GM10248 (cell line): ENCODE data around the gene DEGS2.

ENCODE experiments used
- CTCF ChIA-PET: fragments of 300-600 bp; sonication (Branson Sonifier 250); formaldehyde crosslinking; extraction: SDS; loops from one replicate; lab custom pipeline; 2021; ENCODE audit warnings: antibody characterized with exemption; lab: Yijun Ruan, JAX
- POLR2A ChIA-PET: fragments of 350-650 bp; sonication (Branson Sonifier 250); formaldehyde crosslinking; extraction: SDS; loops from one replicate; lab custom pipeline; 2020; ENCODE audit warnings: antibody characterized with exemption; lab: Yijun Ruan, JAX
- DNase-seq: peaks from one replicate; pipeline ENCODE4 v3.0.0; 2012; ENCODE audit errors: extremely low spot score
- CTCF ChIP-seq: IDR thresholded peaks from 2 replicates; pipeline ENCODE4 v1.5.1; 2012; ENCODE audit warnings: mild to moderate bottlenecking, low read depth; ENCODE audit errors: extremely low read depth, missing control alignments, control extremely low read depth

DEGS2 gene

DNA sequence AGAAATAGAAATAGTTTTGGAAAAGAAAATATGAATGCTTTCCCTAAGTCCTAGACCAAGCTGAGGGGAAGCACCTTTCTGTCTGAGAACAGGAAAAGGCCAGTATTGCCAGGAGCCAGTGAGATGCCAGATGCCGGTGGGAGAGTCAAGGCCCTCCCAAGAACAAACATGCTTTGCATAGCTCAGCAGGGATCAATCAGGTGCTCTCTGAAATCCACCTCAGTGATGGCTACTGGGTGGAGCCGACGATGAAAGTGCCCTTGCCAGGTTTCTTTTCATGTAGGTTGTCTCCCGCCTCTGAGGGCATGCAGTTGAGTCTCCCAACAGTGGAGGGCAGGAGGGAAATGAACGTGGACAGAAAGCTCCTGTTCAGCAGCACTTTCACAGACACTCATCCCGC is 28.3 kb downstream of the DEGS2 start:
- DNase-seq = no peak
- ChIA-PET CTCF (interaction anchor here (0.7 to 1.9 kb wide), 9 partner anchors 9 to 62 kb away, joined by 3 to 5 read pairs (median 3); no protein-coding TSS in a partner anchor), POLR2A (no interaction called here)
- TF ChIP-seq CTCF = no peak

DNA sequence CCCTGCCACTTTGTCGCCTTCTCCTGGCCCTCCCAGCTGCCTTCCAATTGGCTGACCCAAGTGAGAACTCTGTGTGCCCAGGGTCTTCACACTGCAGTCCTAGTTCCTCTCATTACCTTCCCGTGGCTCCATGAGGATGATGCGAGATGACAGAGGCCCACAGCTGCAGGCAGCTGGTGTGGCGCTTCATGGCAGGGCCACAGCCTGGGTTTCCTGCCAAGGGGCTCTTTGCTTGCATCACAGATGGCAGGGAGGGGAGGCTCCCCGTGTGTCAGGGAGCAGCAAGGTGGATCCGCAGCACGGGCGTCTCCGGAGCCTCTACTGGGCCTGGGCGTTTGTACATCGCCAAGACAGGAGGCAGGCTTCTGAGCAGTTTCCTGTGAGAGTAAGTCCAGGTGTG is 28.9 kb downstream of the DEGS2 start:
- ChIA-PET CTCF (interaction anchor here (0.7 to 1.9 kb wide), 4 partner anchors 9 to 22 kb away, joined by 3 to 5 read pairs (median 4); no protein-coding TSS in a partner anchor), POLR2A (interaction anchor here (0.6 kb wide), 1 partner anchor 67 kb away, joined by 3 read pairs; no protein-coding TSS in a partner anchor)
- DNase-seq = no peak
- TF ChIP-seq CTCF = no peak

GRCh38 chr14:100129161-100129589 is 30.3 kb downstream of the DEGS2 start:
- DNase-seq = no peak
- TF ChIP-seq CTCF = no peak
- ChIA-PET POLR2A (no interaction called here), CTCF (interaction anchor here (1.9 to 4.1 kb wide), 2 partner anchors 21 to 64 kb away, joined by 4 to 17 read pairs; no protein-coding TSS in a partner anchor)

DNA sequence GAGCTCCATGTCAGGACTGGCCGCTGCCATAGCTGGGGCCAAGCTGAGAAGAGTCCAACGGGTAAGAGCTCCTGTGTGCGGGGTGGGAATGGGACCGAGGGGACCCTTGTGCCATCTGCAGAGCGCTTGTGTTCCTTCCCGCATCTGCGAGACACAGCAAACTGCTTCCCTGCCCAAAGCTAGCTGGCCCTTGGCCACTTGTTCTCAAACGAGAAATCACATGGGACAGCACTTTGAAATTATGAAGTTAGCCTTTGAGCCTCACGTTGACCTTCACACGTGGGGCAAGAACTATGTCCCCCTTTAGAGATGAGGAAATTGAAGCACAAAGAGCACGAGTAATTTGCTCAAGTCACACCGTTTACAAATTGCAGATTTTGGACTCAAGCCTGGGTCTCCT is 30.8 kb downstream of the DEGS2 start:
- DNase-seq = no peak
- ChIA-PET POLR2A (no interaction called here), CTCF (interaction anchor here (1.4 to 4.1 kb wide), 3 partner anchors 10 to 64 kb away, joined by 3 to 17 read pairs (median 4); no protein-coding TSS in a partner anchor)
- TF ChIP-seq CTCF = no peak

- ChIA-PET POLR2A (no interaction called here), CTCF (interaction anchor here (1.4 to 4.1 kb wide), 3 partner anchors 11 to 65 kb away, joined by 3 to 17 read pairs (median 4); no protein-coding TSS in a partner anchor)
- DNase-seq = no peak
- TF ChIP-seq CTCF = no peak
Observed at GRCh38 chr14:100127853-100128455, 31.5 kb downstream of the DEGS2 start.

- ChIA-PET POLR2A (interaction anchor here (0.6 kb wide), 1 partner anchor 21 kb away, joined by 5 read pairs; no protein-coding TSS in a partner anchor), CTCF (interaction anchor here (2.3 to 4.1 kb wide), 2 partner anchors 11 to 18 kb away, joined by 9 to 17 read pairs; no protein-coding TSS in a partner anchor)
Observed at GRCh38 chr14:100126401-100126800, 33.0 kb downstream of the DEGS2 start.

More at GRCh38 chr14:100126401-100126800, 33.0 kb downstream of the DEGS2 start:
- TF ChIP-seq CTCF = no peak
- DNase-seq = no peak
